Measurements from ENCODE around the gene SIMC1. TPM values are rescaled to one million over a fixed set of nuclear protein-coding genes. Genes with fewer than 3 reads are reported as not detected.
"Not testable (repeated sequence)": the region's sequence is repeated elsewhere in the genome, so short reads cannot be mapped to it uniquely, and the experiment has no call there.

SIMC1 gene
- polyA plus RNA-seq = 10 to 100 TPM in 1 of 3 donors, 1 to 10 TPM in 2; 2.4 to 13.1 (median 8.7) TPM

GRCh38 chr5:176237971-176238644 lies at the start of gene SIMC1:
Gene SIMC1, plus strand, starts transcription at chr5:176238424. Its CDS starts 85 bp downstream, at chr5:176238509.
- H3K36me3 Mint-ChIP-seq = not testable (repeated sequence)

GRCh38 chr5:176188506-176189193 lies 49.6 kb upstream of the SIMC1 start:
- Mint-ChIP-seq H3K27me3 (ENCODE audit: low read depth in 3 of 3) (peaks cover 0 to 7% (median 1%) of the 10 kb centered on the region in 3 donors), H3K4me1 (no peaks in the 10 kb centered on the region)

More at GRCh38 chr5:176237971-176238644, at the start of gene SIMC1:
- Mint-ChIP-seq H3K4me1 (peaks cover 6 to 12% of the 10 kb centered on the region in 2 donors), H3K4me3 (peak within 1 kb of the TSS; percentile 53 to 83 (median 72)), H3K27ac (peak within 1 kb of the TSS in 5 of 6 donors; percentile 80 to 88 (median 83))
- not testable (repeated sequence) for H3K27me3 Mint-ChIP-seq (ENCODE audit: low read depth in 3 of 3); H3K9me3 Mint-ChIP-seq
- peak; percentile 51 to 70 (median 69) for DNase-seq

GRCh38 chr5:176189857-176190256 lies 48.4 kb upstream of the SIMC1 start:
- Mint-ChIP-seq H3K36me3 (no peaks in the 10 kb centered on the region), H3K4me1 (no peaks in the 10 kb centered on the region), H3K27ac (no peak overlapping the region), H3K9me3 (no peaks in the 10 kb centered on the region), H3K4me3 (no peak overlapping the region), H3K27me3 (ENCODE audit: low read depth in 3 of 3) (peaks cover 0 to 7% (median 0%) of the 10 kb centered on the region in 3 donors)
- DNase-seq = no peak

More at GRCh38 chr5:176188506-176189193, 49.6 kb upstream of the SIMC1 start:
- Mint-ChIP-seq H3K9me3 (no peaks in the 10 kb centered on the region), H3K4me3 (no peak overlapping the region), H3K36me3 (no peaks in the 10 kb centered on the region), H3K27ac (no peak overlapping the region)
- DNase-seq = no peak

- Mint-ChIP-seq H3K9me3 (no peaks in the 10 kb centered on the region), H3K27ac (no peak overlapping the region), H3K36me3 (no peaks in the 10 kb centered on the region), H3K27me3 (ENCODE audit: low read depth in 3 of 3) (peaks cover 0 to 5% (median 0%) of the 10 kb centered on the region in 3 donors), H3K4me1 (no peaks in the 10 kb centered on the region), H3K4me3 (no peak overlapping the region)
- no peak for DNase-seq
Measured at GRCh38 chr5:176190886-176191755, 47.1 kb upstream of the SIMC1 start.

GRCh38 chr5:176192094-176192721 lies 46.0 kb upstream of the SIMC1 start:
- no peaks in the 10 kb centered on the region for H3K9me3 Mint-ChIP-seq
- no peak overlapping the region for H3K27ac Mint-ChIP-seq
- H3K27me3 Mint-ChIP-seq (ENCODE audit: low read depth in 3 of 3) = peaks cover 0 to 5% (median 0%) of the 10 kb centered on the region in 3 donors
- no peak for DNase-seq
- no peaks in the 10 kb centered on the region for H3K4me1 Mint-ChIP-seq
- no peaks in the 10 kb centered on the region for H3K36me3 Mint-ChIP-seq
- H3K4me3 Mint-ChIP-seq = no peak overlapping the region

- not testable (repeated sequence) for H3K4me3 Mint-ChIP-seq; H3K4me1 Mint-ChIP-seq; H3K36me3 Mint-ChIP-seq; H3K27me3 Mint-ChIP-seq (ENCODE audit: low read depth in 3 of 3); H3K9me3 Mint-ChIP-seq; H3K27ac Mint-ChIP-seq; DNase-seq
Measured at GRCh38 chr5:176192722-176193117, 45.5 kb upstream of the SIMC1 start.

- H3K36me3 Mint-ChIP-seq; DNase-seq; H3K4me3 Mint-ChIP-seq; H3K4me1 Mint-ChIP-seq; H3K27ac Mint-ChIP-seq; H3K27me3 Mint-ChIP-seq (ENCODE audit: low read depth in 3 of 3); H3K9me3 Mint-ChIP-seq: not testable (repeated sequence)
Measured at GRCh38 chr5:176193636-176194035, 44.6 kb upstream of the SIMC1 start.

GRCh38 chr5:176194238-176195083 lies 43.8 kb upstream of the SIMC1 start:
- H3K9me3 Mint-ChIP-seq; H3K4me3 Mint-ChIP-seq; H3K4me1 Mint-ChIP-seq; DNase-seq; H3K27me3 Mint-ChIP-seq (ENCODE audit: low read depth in 3 of 3); H3K27ac Mint-ChIP-seq; H3K36me3 Mint-ChIP-seq: not testable (repeated sequence)

- H3K27ac Mint-ChIP-seq; H3K9me3 Mint-ChIP-seq; H3K36me3 Mint-ChIP-seq; DNase-seq; H3K4me1 Mint-ChIP-seq; H3K27me3 Mint-ChIP-seq (ENCODE audit: low read depth in 3 of 3); H3K4me3 Mint-ChIP-seq: not testable (repeated sequence)
Measured at GRCh38 chr5:176195084-176195413, 43.2 kb upstream of the SIMC1 start.

- not testable (repeated sequence) for H3K4me3 Mint-ChIP-seq; H3K4me1 Mint-ChIP-seq; H3K27ac Mint-ChIP-seq; DNase-seq; H3K9me3 Mint-ChIP-seq; H3K36me3 Mint-ChIP-seq; H3K27me3 Mint-ChIP-seq (ENCODE audit: low read depth in 3 of 3)
Measured at GRCh38 chr5:176195487-176196207, 42.6 kb upstream of the SIMC1 start.

- H3K36me3 Mint-ChIP-seq; H3K9me3 Mint-ChIP-seq; DNase-seq; H3K4me1 Mint-ChIP-seq; H3K4me3 Mint-ChIP-seq; H3K27ac Mint-ChIP-seq; H3K27me3 Mint-ChIP-seq (ENCODE audit: low read depth in 3 of 3): not testable (repeated sequence)
Measured at GRCh38 chr5:176196781-176197180, 41.4 kb upstream of the SIMC1 start.

GRCh38 chr5:176197234-176197858 lies 40.9 kb upstream of the SIMC1 start:
- not testable (repeated sequence) for H3K9me3 Mint-ChIP-seq; DNase-seq; H3K4me1 Mint-ChIP-seq; H3K4me3 Mint-ChIP-seq; H3K36me3 Mint-ChIP-seq; H3K27ac Mint-ChIP-seq; H3K27me3 Mint-ChIP-seq (ENCODE audit: low read depth in 3 of 3)

Data from immature natural killer cell (primary cell).